K562 (cell line): ENCODE results near the gene PTPRM. TPM values are rescaled to one million over a fixed set of nuclear protein-coding genes. Genes with fewer than 3 reads are reported as not detected.

Source experiments
- ATAC-seq: fragments of 200-7000 bp; cut with Tn5 transposase; 3 replicates; pipeline ENCODE4 v1.9.1; 2020; ENCODE audit warnings: moderate library complexity
- BruUV-seq: library from RNA; stranded (reverse); fragments of 400-500 nt; replicated peaks from 2 replicates; lab custom pipeline; 2021; lab: Mats Ljungman, UMichigan
- CTCF ChIA-PET: fragments of 300-600 bp; formaldehyde crosslinking; extraction: SDS; loops from one replicate; lab custom pipeline; 2021; ENCODE audit warnings: low intra/inter-chr PET ratio; lab: Yijun Ruan, JAX
- POLR2A ChIA-PET: fragments of 300-600, 350-650 bp; sonication (Branson Sonifier 250); formaldehyde crosslinking; extraction: SDS; loops from one replicate; lab custom pipeline; 2021; ENCODE audit warnings: antibody characterized with exemption, inconsistent platforms; lab: Yijun Ruan, JAX
- DNase-seq, 4 experiments: peaks; one replicate each; pipeline versions ENCODE4 v3.0.0 to v3.0.0-alpha.2; 2011 to 2018; ENCODE audit warnings: low spot score in 3 of 4, mixed read lengths in 3 of 4; ENCODE audit errors: extremely low read depth in 1 of 4
- FAIRE-seq: peaks from 2 replicates; lab custom pipeline; 2011; peaks lifted over from hg19 to GRCh38; lab: Jason Lieb, UNC
- H2AFZ ChIP-seq: 2 replicates; pipeline ENCODE4 v1.6.0; 2011; ENCODE audit warnings: low read depth, low read length, control low read depth, inconsistent platforms
- H3K27ac ChIP-seq: fragments of 200-600 bp; 3 replicates; pipeline ENCODE4 v1.8.0; 2011; ENCODE audit warnings: low read depth, mild to moderate bottlenecking, control low read depth, inconsistent platforms, low read length, moderate library complexity, mixed read lengths; ENCODE audit errors: extremely low read depth
- H3K27me3 ChIP-seq, 2 experiments: fragments of 300-600 bp in 1 of 2; 2 replicates in 1 of 2; 3 replicates in 1 of 2; pipeline versions ENCODE4 v1.6.0 to v1.8.0; 2011; ENCODE audit warnings: inconsistent platforms in 2 of 2, low read length in 2 of 2, mild to moderate bottlenecking in 1 of 2, mixed read lengths in 1 of 2, moderate library complexity in 1 of 2; ENCODE audit not compliant: control insufficient read depth in 2 of 2, insufficient read depth in 2 of 2
- H3K36me3 ChIP-seq: fragments of 300-600 bp; 3 replicates; pipeline ENCODE4 v1.8.0; 2011; ENCODE audit warnings: mild to moderate bottlenecking, low read length, inconsistent platforms; ENCODE audit not compliant: control insufficient read depth, insufficient read depth
- H3K4me1 ChIP-seq, 2 experiments: fragments of 200-600 bp in 1 of 2; replicated peaks in 1 of 2; 2 replicates in 1 of 2; 3 replicates in 1 of 2; pipeline versions ENCODE4 v1.5.1 to v1.8.0; 2011; ENCODE audit warnings: inconsistent platforms in 2 of 2, low read length in 2 of 2, mild to moderate bottlenecking in 1 of 2, mixed read lengths in 1 of 2, moderate library complexity in 1 of 2; ENCODE audit not compliant: control insufficient read depth in 2 of 2, insufficient read depth in 2 of 2
- H3K4me2 ChIP-seq: 2 replicates; pipeline ENCODE4 v1.6.1; 2011; ENCODE audit warnings: low read length, control low read depth, inconsistent platforms, mixed read lengths; ENCODE audit not compliant: insufficient read depth
- H3K4me3 ChIP-seq: fragments of 200-600 bp; sonication (generic), shearing (Covaris generic); 2 replicates; pipeline ENCODE4 v1.5.1; 2016; ENCODE audit warnings: control low read depth, inconsistent platforms
- H3K79me2 ChIP-seq: fragments of 200-600 bp; 3 replicates; pipeline ENCODE4 v1.8.0; 2011; ENCODE audit warnings: low read length, inconsistent platforms; ENCODE audit not compliant: control insufficient read depth, insufficient read depth
- H3K9ac ChIP-seq, 2 experiments: 2 replicates each; pipeline versions ENCODE4 v1.6.0 to v1.6.1; 2011; ENCODE audit warnings: low read depth in 2 of 2, low read length in 2 of 2, control low read depth in 1 of 2, inconsistent platforms in 1 of 2, mild to moderate bottlenecking in 1 of 2, mixed read lengths in 1 of 2; ENCODE audit not compliant: insufficient read depth in 1 of 2
- H3K9me1 ChIP-seq: one replicate; pipeline ENCODE4 v1.6.0; 2011; ENCODE audit warnings: inconsistent platforms, mild to moderate bottlenecking, low read length, moderate library complexity; ENCODE audit not compliant: control insufficient read depth, insufficient read depth
- H3K9me3 ChIP-seq: replicated peaks from 2 replicates; pipeline ENCODE4 v1.5.1; 2011; ENCODE audit warnings: low read depth, low read length, inconsistent platforms; ENCODE audit not compliant: control insufficient read depth, insufficient read depth
- H4K20me1 ChIP-seq: replicated peaks from 2 replicates; pipeline ENCODE4 v1.6.1; 2011; ENCODE audit warnings: low read length, inconsistent platforms, mixed read lengths; ENCODE audit not compliant: control insufficient read depth, insufficient read depth
- HDAC3 ChIP-seq: fragments of 450-650 bp; IDR thresholded peaks from 2 replicates; pipeline ENCODE4 v1.6.1; 2018; ENCODE audit warnings: borderline replicate concordance, mild to moderate bottlenecking, moderate library complexity; ENCODE audit not compliant: partially characterized antibody
- MLLT1 ChIP-seq, 2 experiments: fragments of 450-650 bp; IDR thresholded peaks; 2 replicates each; pipeline ENCODE4 v1.6.1; 2016
- NCOA2 ChIP-seq, 2 experiments: fragments of 450-650 bp; IDR thresholded peaks; 2 replicates each; pipeline ENCODE4 v1.6.1; 2018; ENCODE audit warnings: mild to moderate bottlenecking in 2 of 2, moderate library complexity in 1 of 2; ENCODE audit not compliant: partially characterized antibody in 2 of 2
- NR2F6 ChIP-seq: fragments of 450-650 bp; formaldehyde crosslinking; IDR thresholded peaks from 2 replicates; pipeline ENCODE4 v1.4.0; 2020; ENCODE audit warnings: mild to moderate bottlenecking
- POLR2A ChIP-seq: fragments of 450-650 bp; conservative IDR thresholded peaks from 2 replicates; pipeline ENCODE4 v1.6.1; 2016
- ZFX ChIP-seq: sonication (generic); formaldehyde crosslinking; IDR thresholded peaks from 2 replicates; pipeline ENCODE4 v1.8.0; 2022; ENCODE audit warnings: mild to moderate bottlenecking, missing genetic modification reagents, moderate library complexity
- ZKSCAN8 ChIP-seq: fragments of 200-800 bp; sonication (Bioruptor generic); IDR thresholded peaks from 2 replicates; pipeline ENCODE4 v1.6.1; 2016; ENCODE audit warnings: missing genetic modification characterization, missing compliant biosample characterization
- ZNF445 ChIP-seq: fragments of 250-450 bp; sonication (Bioruptor Pico); IDR thresholded peaks from 2 replicates; pipeline ENCODE4 v1.4.0; 2020; ENCODE audit warnings: low read depth, mild to moderate bottlenecking, moderate library complexity
- ZNF592 ChIP-seq: fragments of 450-650 bp; IDR thresholded peaks from 2 replicates; pipeline ENCODE4 v1.6.1; 2017; ENCODE audit warnings: antibody characterized with exemption, mild to moderate bottlenecking
- ZNF75A ChIP-seq: fragments of 450-650 bp; formaldehyde crosslinking; IDR thresholded peaks from 2 replicates; pipeline ENCODE4 v1.4.0; 2020; ENCODE audit warnings: mild to moderate bottlenecking
- WGBS: fragments of 100-300 bp; shearing (Covaris generic); methylation state at CpG from one replicate; pipeline ENCODE4 v1.1.6; 2016; ENCODE audit warnings: low coverage, mixed read lengths; ENCODE audit not compliant: insufficient coverage; ENCODE audit errors: missing lambda C conversion rate; 5-methylcytosine and 5-hydroxymethylcytosine counted together
- in situ Hi-C: fragments of 300-500 bp; cut with MboI; formaldehyde crosslinking; loops from 4 replicates; pipeline ENCODE4 v1.15.0; 2018; ENCODE audit warnings: inconsistent platforms, mixed read lengths
- intact Hi-C: fragments of 100-400 bp; cut with micrococcal nuclease; formaldehyde crosslinking; loops from 2 replicates; pipeline ENCODE4 v1.14.2; 2022
- polyA plus RNA-seq, 8 experiments: library from polyadenylated mRNA; depleted of rRNA in 4 of 8; stranded (reverse) in 5 of 8; unstranded in 3 of 8; fragments of >200 nt; fragmentation: Nextera tagmentation in 2 of 8; fragmentation: Illumina TruSeq in 1 of 8; extraction: Ambion mirVana in 2 of 8; extraction: Trizol in 1 of 8; gene quantifications; 2 replicates each; pipeline versions ENCODE4 v1.2.1 to v1.2.3, GENCODE V29; 2011 to 2014; ENCODE audit warnings: inconsistent platforms in 1 of 8, missing spikeins in 1 of 8
- total RNA-seq, 7 experiments: library from RNA; depleted of rRNA in 6 of 7; stranded (reverse); fragments of >200 nt in 6 of 7; fragmentation: Illumina TruSeq in 2 of 7; extraction: Trizol in 2 of 7; gene quantifications; 2 replicates each; pipeline versions ENCODE4 v1.2.1 to v1.2.3, GENCODE V29; 2011 to 2021; ENCODE audit warnings: low replicate concordance in 1 of 7

Gene PTPRM
- total and polyA plus RNA-seq, 9 of the 15 experiments (the other 6 are each of a cell fraction or from before 2014, with no cell fraction given): 0.03 to 0.16 (median 0.08) TPM; not detected in 3

GRCh38 chr18:8286303-8286702 is 719.2 kb downstream of the PTPRM start:
- H3K79me2 ChIP-seq: no peaks in the 10 kb centered on the region
- H3K4me1 ChIP-seq: no peaks in the 10 kb centered on the region
- no peaks in the 10 kb centered on the region for H3K9me3 ChIP-seq
- H4K20me1 ChIP-seq: no peaks in the 10 kb centered on the region
- intact Hi-C loops: no loop called here
- no peaks in the 10 kb centered on the region for H3K9me1 ChIP-seq
- no peaks in the 10 kb centered on the region for H3K36me3 ChIP-seq
- no TSS peak for BruUV-seq
- in situ Hi-C loops: no loop called here
- ChIA-PET CTCF (no interaction called here), POLR2A (no interaction called here)
- H3K27ac ChIP-seq: no peak overlapping the region
- H3K4me2 ChIP-seq: no peak overlapping the region
- H3K4me3 ChIP-seq: no peak overlapping the region
- ATAC-seq (no peak), DNase-seq (no peak)
- WGBS: 8% methylated on average over 2 of the region's 2 CpGs
- H2AFZ ChIP-seq: no peak overlapping the region
- peaks cover 0 to 2% of the 10 kb centered on the region in 2 experiments; a peak in 2 of 5 replicates for H3K27me3 ChIP-seq
- TF ChIP-seq ZNF445 (CRISPR knock-in tag): no peak
- TF ChIP-seq NCOA2 (IDR thresholded peaks at IDR 0.05; ENCODE audit: partially characterized antibody in 2 of 2): no peak
- TF ChIP-seq ZNF592: no peak
- TF ChIP-seq ZKSCAN8 (CRISPR knock-in tag): no peak
- no peak for TF ChIP-seq HDAC3
- TF ChIP-seq ZNF75A (CRISPR knock-in tag): no peak
- no peak for TF ChIP-seq POLR2A
- no peak for TF ChIP-seq ZFX (CRISPR knock-in tag)
- TF ChIP-seq MLLT1 (IDR thresholded peaks at IDR 0.05): no peak
- TF ChIP-seq NR2F6 (CRISPR knock-in tag): no peak
- TF ChIP-seq, all 486 proteins: peak for 0
- no peak for FAIRE-seq
- H3K9ac ChIP-seq: no peak overlapping the region
